ENCODE results near the gene TNN.
"Not testable (repeated sequence)": the region's sequence is repeated elsewhere in the genome, so short reads cannot be mapped to it uniquely, and the experiment has no call there.

Gene TNN

GRCh38 chr1:175067362-175068106, at the start of gene TNN:
Gene TNN, plus strand, starts transcription at chr1:175067833. Its CDS starts 9,586 bp downstream, at chr1:175077419.
- no peak for DNase-seq (ENCODE audit: low spot score)

- DNase-seq (ENCODE audit: low spot score): no peak
Observed at GRCh38 chr1:175019524-175019923, 48.1 kb upstream of the TNN start.

GRCh38 chr1:175023043-175023921, 44.4 kb upstream of the TNN start, which contains the start of gene MRPS14:
Gene MRPS14, minus strand, starts transcription at chr1:175023425. Its CDS starts 17 bp downstream, at chr1:175023408.
- peak; percentile 99 for DNase-seq (ENCODE audit: low spot score)

GRCh38 chr1:175023922-175024242, 43.8 kb upstream of the TNN start:
- not testable (repeated sequence) for DNase-seq (ENCODE audit: low spot score)

- no peak for DNase-seq (ENCODE audit: low spot score)
Observed at GRCh38 chr1:175024773-175025172, 42.9 kb upstream of the TNN start.

GRCh38 chr1:175033953-175034352, 33.7 kb upstream of the TNN start:
- no peak for DNase-seq (ENCODE audit: low spot score)

- no peak for DNase-seq (ENCODE audit: low spot score)
Observed at GRCh38 chr1:175034775-175035174, 32.9 kb upstream of the TNN start.

- DNase-seq (ENCODE audit: low spot score): no peak
Observed at GRCh38 chr1:175035865-175036264, 31.8 kb upstream of the TNN start.

GRCh38 chr1:175036476-175036875, 31.2 kb upstream of the TNN start:
- no peak for DNase-seq (ENCODE audit: low spot score)

- no peak for DNase-seq (ENCODE audit: low spot score)
Observed at GRCh38 chr1:175037416-175037815, 30.2 kb upstream of the TNN start.

- DNase-seq (ENCODE audit: low spot score): no peak
Observed at GRCh38 chr1:175040324-175040879, 27.2 kb upstream of the TNN start.

- DNase-seq (ENCODE audit: low spot score): no peak
Observed at GRCh38 chr1:175042650-175043049, 25.0 kb upstream of the TNN start.

GRCh38 chr1:175043824-175044223, 23.8 kb upstream of the TNN start:
- DNase-seq (ENCODE audit: low spot score): no peak

GRCh38 chr1:175044591-175044990, 23.0 kb upstream of the TNN start:
- DNase-seq (ENCODE audit: low spot score): not testable (repeated sequence)

- DNase-seq (ENCODE audit: low spot score): no peak
Observed at GRCh38 chr1:175045097-175045496, 22.5 kb upstream of the TNN start.

- DNase-seq (ENCODE audit: low spot score): no peak
Observed at GRCh38 chr1:175045519-175045918, 22.1 kb upstream of the TNN start.

GRCh38 chr1:175050992-175051391, 16.6 kb upstream of the TNN start:
- DNase-seq (ENCODE audit: low spot score): no peak

GRCh38 chr1:175054736-175055135, 12.9 kb upstream of the TNN start:
- DNase-seq (ENCODE audit: low spot score): no peak

GRCh38 chr1:175062339-175062738, 5.3 kb upstream of the TNN start:
- no peak for DNase-seq (ENCODE audit: low spot score)

- DNase-seq (ENCODE audit: low spot score): no peak
Observed at GRCh38 chr1:175062858-175063257, 4.8 kb upstream of the TNN start.

- DNase-seq (ENCODE audit: low spot score): no peak
Observed at GRCh38 chr1:175070818-175071217, 3.2 kb downstream of the TNN start.

- no peak for DNase-seq (ENCODE audit: low spot score)
Observed at GRCh38 chr1:175071276-175071943, 3.8 kb downstream of the TNN start.

Data from LoVo (cell line).